ENCODE data around the gene KLK12.

Gene KLK12

DNA sequence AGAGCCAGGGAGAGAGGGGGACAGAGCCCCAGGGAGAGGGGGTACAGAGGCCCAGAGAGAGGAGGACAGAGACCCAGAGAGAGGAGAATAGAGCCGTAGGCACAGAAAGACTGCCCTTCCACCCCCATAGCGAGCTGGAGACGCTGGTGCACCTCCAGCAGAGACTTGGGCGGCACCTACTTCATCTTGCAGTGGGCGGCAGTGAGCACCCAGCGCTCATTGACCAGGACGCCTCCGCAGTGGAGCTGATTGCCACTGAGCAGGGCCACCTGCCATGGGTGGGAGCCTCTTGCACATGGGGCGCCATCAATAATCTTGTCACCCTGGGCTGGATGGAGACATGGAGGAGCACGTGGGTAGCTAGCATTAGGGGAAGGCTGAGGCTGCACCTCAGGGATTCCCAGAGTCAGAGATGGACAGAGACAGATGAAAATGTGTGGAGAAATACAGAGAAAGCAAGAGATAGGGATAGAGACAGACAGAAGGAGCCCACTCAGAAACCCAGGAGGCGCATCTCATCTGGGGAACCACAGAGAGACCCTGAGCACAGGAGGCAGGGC, 53.1 kb downstream of the KLK12 start:
- DNase-seq (ENCODE audit: low spot score) = no peak

GRCh38 chr19:50980208-50980607, 54.6 kb downstream of the KLK12 start:
- no peak for DNase-seq (ENCODE audit: low spot score)

DNA sequence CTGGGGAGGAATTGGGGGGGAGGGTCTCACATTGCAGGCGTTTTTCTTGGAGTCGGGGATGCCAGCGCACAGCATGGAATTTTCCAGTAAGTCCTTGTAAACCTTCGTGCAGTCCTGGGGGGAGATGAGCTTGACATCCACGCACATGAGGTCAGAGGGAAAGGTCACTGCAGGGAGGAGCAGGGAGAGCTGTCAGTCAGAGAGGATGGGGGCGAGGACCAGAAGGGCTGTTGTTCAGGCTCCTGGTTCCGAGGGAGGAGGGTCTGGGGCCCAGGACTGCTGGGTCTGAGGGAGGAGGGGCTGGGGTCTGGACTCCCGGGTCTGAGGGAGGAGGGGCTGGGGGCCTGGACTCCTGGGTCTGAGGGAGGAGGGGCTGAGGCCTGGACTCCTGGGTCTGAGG, 55.0 kb downstream of the KLK12 start:
- DNase-seq (ENCODE audit: low spot score) = no peak
